ENCODE measurements around the gene GUCY1A1.

The GUCY1A1 gene

DNA sequence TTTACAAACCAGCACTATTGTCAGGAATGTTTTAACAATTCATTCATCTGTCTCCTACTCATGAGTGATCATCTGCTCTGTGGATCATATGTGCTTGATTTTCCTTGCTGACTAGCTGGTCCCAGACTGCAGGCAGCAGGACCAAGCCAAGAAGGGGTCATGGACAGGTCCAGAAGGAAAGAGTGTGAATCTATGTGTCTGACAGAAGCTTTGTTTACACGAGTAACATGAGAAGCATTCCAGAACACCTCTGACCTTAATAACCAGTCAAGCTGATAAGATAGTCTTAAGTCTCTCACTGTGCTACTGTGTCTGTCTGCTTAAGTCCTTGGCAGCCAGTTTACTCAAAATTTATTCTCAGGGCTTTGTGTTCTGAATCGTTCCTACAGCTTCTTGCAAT lies 39.0 kb downstream of the GUCY1A1 start:
- H3K27me3 ChIP-seq (ENCODE audit: control insufficient read depth in 2 of 2, insufficient read depth in 2 of 2, low read length in 2 of 2): no peaks in the 10 kb centered on the region
- no peak overlapping the region for H3K27ac ChIP-seq (ENCODE audit: low read depth in 2 of 2, low read length in 2 of 2)
- no peak overlapping the region for H3K4me3 ChIP-seq (ENCODE audit: low read length in 2 of 2)
- no peaks in the 10 kb centered on the region for H3K4me1 ChIP-seq (ENCODE audit: control insufficient read depth in 2 of 2, insufficient read depth in 2 of 2, low read length in 2 of 2)
- no peaks in the 10 kb centered on the region for H3K9me3 ChIP-seq (ENCODE audit: control insufficient read depth in 2 of 2, low read length in 2 of 2)
- H3K9ac ChIP-seq (ENCODE audit: low read depth in 1 of 2, low read length in 2 of 2): no peak overlapping the region
- no peaks in the 10 kb centered on the region for H3K36me3 ChIP-seq (ENCODE audit: control insufficient read depth in 2 of 2, insufficient read depth in 2 of 2, low read length in 2 of 2)

DNA sequence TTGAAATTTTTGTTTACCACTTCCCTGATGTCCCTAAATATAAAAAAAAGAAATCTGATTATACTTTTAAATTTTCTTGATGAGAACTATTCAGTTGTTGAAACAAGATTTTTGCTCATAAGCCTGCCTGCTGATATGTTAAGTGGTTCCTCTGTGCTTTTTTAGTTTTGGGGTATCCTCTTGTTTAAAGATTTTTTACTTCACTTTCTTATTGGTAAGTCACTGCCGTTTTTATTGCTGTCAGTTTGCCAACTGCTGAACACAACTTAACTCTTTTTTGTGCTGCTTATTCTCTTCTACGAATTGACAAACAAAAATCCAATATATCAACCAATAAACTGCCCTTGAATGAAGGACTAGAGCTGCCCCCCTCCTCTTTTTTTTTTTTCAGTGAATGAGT lies 39.5 kb downstream of the GUCY1A1 start:
- Histone ChIP-seq H3K27ac (ENCODE audit: low read depth in 2 of 2, low read length in 2 of 2) (no peak overlapping the region), H3K36me3 (ENCODE audit: control insufficient read depth in 2 of 2, insufficient read depth in 2 of 2, low read length in 2 of 2) (no peaks in the 10 kb centered on the region), H3K4me1 (ENCODE audit: control insufficient read depth in 2 of 2, insufficient read depth in 2 of 2, low read length in 2 of 2) (no peaks in the 10 kb centered on the region), H3K4me3 (ENCODE audit: low read length in 2 of 2) (no peak overlapping the region), H3K9me3 (ENCODE audit: control insufficient read depth in 2 of 2, low read length in 2 of 2) (no peaks in the 10 kb centered on the region), H3K9ac (ENCODE audit: low read depth in 1 of 2, low read length in 2 of 2) (no peak overlapping the region), H3K27me3 (ENCODE audit: control insufficient read depth in 2 of 2, insufficient read depth in 2 of 2, low read length in 2 of 2) (no peaks in the 10 kb centered on the region)

DNA sequence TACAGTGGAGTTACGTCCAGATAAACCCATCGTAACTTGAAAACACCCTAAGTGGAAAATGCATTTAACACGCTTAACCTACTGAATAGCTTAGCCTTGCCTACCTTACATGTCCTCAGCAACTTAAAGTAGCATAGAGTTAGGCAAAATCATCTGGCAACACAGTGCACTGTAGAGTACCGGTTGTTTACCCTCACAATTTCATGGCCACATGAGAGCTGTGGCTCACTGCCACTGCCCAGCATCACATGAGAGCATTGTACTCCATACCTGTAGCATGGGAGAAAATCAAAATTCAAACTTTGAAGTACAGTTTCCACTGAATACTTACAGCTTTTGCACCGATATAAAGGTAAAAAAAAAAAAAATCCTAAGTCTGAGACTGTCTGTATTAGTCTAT lies 40.6 kb downstream of the GUCY1A1 start:
- H3K9ac ChIP-seq (ENCODE audit: low read depth in 1 of 2, low read length in 2 of 2): no peak overlapping the region
- no peak overlapping the region for H3K27ac ChIP-seq (ENCODE audit: low read depth in 2 of 2, low read length in 2 of 2)
- no peaks in the 10 kb centered on the region for H3K4me1 ChIP-seq (ENCODE audit: control insufficient read depth in 2 of 2, insufficient read depth in 2 of 2, low read length in 2 of 2)
- H3K9me3 ChIP-seq (ENCODE audit: control insufficient read depth in 2 of 2, low read length in 2 of 2): no peaks in the 10 kb centered on the region
- H3K27me3 ChIP-seq (ENCODE audit: control insufficient read depth in 2 of 2, insufficient read depth in 2 of 2, low read length in 2 of 2): no peaks in the 10 kb centered on the region
- H3K36me3 ChIP-seq (ENCODE audit: control insufficient read depth in 2 of 2, insufficient read depth in 2 of 2, low read length in 2 of 2): no peaks in the 10 kb centered on the region
- H3K4me3 ChIP-seq (ENCODE audit: low read length in 2 of 2): no peak overlapping the region

DNA sequence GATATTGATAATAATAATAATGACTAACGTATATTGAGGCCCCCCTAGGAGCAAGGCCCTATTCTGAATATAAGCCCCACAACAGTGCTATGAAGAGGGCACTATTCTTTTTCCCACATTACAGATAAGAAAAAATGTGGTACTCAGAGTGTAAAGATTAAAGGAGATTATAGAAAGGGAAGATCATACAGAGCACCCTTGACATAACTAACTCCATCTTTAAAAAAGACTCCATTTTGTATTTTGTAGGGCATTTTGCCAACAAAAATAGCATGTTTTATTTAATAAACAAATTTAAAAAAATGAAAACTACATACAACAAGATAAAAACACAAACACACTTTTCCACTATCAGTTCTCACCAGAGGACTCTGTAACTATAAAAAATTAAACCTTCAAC lies 42.1 kb downstream of the GUCY1A1 start:
- Histone ChIP-seq H3K9ac (ENCODE audit: low read depth in 1 of 2, low read length in 2 of 2) (no peak overlapping the region), H3K9me3 (ENCODE audit: control insufficient read depth in 2 of 2, low read length in 2 of 2) (no peaks in the 10 kb centered on the region), H3K27me3 (ENCODE audit: control insufficient read depth in 2 of 2, insufficient read depth in 2 of 2, low read length in 2 of 2) (no peaks in the 10 kb centered on the region), H3K4me1 (ENCODE audit: control insufficient read depth in 2 of 2, insufficient read depth in 2 of 2, low read length in 2 of 2) (no peaks in the 10 kb centered on the region), H3K4me3 (ENCODE audit: low read length in 2 of 2) (no peak overlapping the region), H3K36me3 (ENCODE audit: control insufficient read depth in 2 of 2, insufficient read depth in 2 of 2, low read length in 2 of 2) (no peaks in the 10 kb centered on the region), H3K27ac (ENCODE audit: low read depth in 2 of 2, low read length in 2 of 2) (no peak overlapping the region)

DNA sequence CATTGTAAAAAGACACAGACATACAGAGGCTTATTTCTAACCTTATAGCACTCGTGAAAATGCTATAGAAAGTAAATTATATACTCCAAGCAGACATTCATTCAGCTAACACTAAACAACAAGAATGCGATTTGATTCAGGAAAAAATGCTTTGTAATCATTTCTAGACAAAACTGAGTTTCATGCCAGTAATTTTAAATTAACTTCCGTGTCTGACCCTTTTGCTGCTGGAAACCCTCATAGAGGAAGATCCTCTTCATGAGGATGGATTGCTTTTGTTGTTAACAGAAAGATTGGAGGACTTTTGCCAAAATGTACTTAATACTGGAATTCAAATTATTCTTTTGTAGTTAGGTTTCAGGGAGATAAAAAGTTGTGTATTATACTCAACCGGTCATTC lies 43.3 kb downstream of the GUCY1A1 start:
- Histone ChIP-seq H3K36me3 (ENCODE audit: control insufficient read depth in 2 of 2, insufficient read depth in 2 of 2, low read length in 2 of 2) (no peaks in the 10 kb centered on the region), H3K4me1 (ENCODE audit: control insufficient read depth in 2 of 2, insufficient read depth in 2 of 2, low read length in 2 of 2) (no peaks in the 10 kb centered on the region), H3K27ac (ENCODE audit: low read depth in 2 of 2, low read length in 2 of 2) (no peak overlapping the region), H3K9ac (ENCODE audit: low read depth in 1 of 2, low read length in 2 of 2) (no peak overlapping the region), H3K27me3 (ENCODE audit: control insufficient read depth in 2 of 2, insufficient read depth in 2 of 2, low read length in 2 of 2) (no peaks in the 10 kb centered on the region), H3K9me3 (ENCODE audit: control insufficient read depth in 2 of 2, low read length in 2 of 2) (no peaks in the 10 kb centered on the region), H3K4me3 (ENCODE audit: low read length in 2 of 2) (no peak overlapping the region)

DNA sequence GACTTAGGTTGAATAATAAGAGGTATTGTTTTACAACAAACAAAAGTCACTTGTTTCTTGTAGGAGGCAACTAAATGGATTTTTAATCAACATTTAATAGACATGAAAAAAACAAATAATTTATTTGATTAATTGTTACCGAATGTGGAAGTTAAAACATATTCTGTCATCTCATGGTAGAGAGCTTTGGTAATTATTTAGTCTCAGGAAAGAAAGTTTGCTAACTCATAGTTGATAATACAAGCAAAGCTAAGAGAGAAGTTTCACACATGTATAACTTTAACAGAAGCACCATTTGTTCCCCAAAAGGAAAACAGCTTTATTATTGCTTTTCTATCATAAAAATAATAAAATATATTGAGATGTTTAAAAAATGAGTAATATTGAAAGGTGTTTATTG lies 44.9 kb downstream of the GUCY1A1 start:
- Histone ChIP-seq H3K27ac (ENCODE audit: low read depth in 2 of 2, low read length in 2 of 2) (no peak overlapping the region), H3K27me3 (ENCODE audit: control insufficient read depth in 2 of 2, insufficient read depth in 2 of 2, low read length in 2 of 2) (no peaks in the 10 kb centered on the region), H3K9ac (ENCODE audit: low read depth in 1 of 2, low read length in 2 of 2) (no peak overlapping the region), H3K4me1 (ENCODE audit: control insufficient read depth in 2 of 2, insufficient read depth in 2 of 2, low read length in 2 of 2) (no peaks in the 10 kb centered on the region), H3K4me3 (ENCODE audit: low read length in 2 of 2) (no peak overlapping the region), H3K9me3 (ENCODE audit: control insufficient read depth in 2 of 2, low read length in 2 of 2) (no peaks in the 10 kb centered on the region), H3K36me3 (ENCODE audit: control insufficient read depth in 2 of 2, insufficient read depth in 2 of 2, low read length in 2 of 2) (no peaks in the 10 kb centered on the region)

DNA sequence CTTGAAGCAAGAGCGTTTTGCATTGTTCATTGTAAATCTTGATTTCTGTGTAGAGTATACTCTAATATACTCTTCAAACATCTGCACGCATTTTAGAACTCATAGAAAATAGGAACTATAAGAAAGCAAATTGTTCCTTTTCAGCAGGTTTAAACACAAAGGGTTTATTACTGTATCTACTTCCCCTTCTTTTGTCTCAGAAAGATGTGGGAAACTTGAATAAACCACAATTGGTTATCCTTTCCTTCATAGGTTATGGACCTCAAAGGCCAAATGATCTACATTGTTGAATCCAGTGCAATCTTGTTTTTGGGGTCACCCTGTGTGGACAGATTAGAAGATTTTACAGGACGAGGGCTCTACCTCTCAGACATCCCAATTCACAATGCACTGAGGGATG lies 46.2 kb downstream of the GUCY1A1 start:
- no peaks in the 10 kb centered on the region for H3K27me3 ChIP-seq (ENCODE audit: control insufficient read depth in 2 of 2, insufficient read depth in 2 of 2, low read length in 2 of 2)

DNA sequence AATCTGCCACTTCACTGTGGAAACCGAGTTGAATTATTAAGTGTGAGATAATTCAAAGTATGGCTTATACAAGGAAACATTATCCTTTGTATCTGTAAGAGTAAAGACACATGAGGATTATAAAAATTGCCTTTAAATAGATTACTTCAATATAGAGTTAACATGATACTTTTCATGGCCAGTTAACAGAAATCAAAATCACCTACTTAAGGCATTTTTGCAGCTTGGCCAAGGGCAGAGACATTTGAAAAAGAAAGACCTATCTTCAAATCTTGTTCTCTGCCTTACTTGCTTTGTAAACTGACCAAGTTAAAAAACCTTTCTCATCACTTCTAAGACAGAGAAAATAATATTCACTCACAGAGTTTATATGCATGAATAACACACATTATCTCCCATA lies 47.3 kb downstream of the GUCY1A1 start:
- no peaks in the 10 kb centered on the region for H3K4me1 ChIP-seq (ENCODE audit: control insufficient read depth in 2 of 2, insufficient read depth in 2 of 2, low read length in 2 of 2)
- H3K9me3 ChIP-seq (ENCODE audit: control insufficient read depth in 2 of 2, low read length in 2 of 2): no peaks in the 10 kb centered on the region
- no peaks in the 10 kb centered on the region for H3K36me3 ChIP-seq (ENCODE audit: control insufficient read depth in 2 of 2, insufficient read depth in 2 of 2, low read length in 2 of 2)
- no peak overlapping the region for H3K27ac ChIP-seq (ENCODE audit: low read depth in 2 of 2, low read length in 2 of 2)
- no peaks in the 10 kb centered on the region for H3K27me3 ChIP-seq (ENCODE audit: control insufficient read depth in 2 of 2, insufficient read depth in 2 of 2, low read length in 2 of 2)
- H3K4me3 ChIP-seq (ENCODE audit: low read length in 2 of 2): no peak overlapping the region
- no peak overlapping the region for H3K9ac ChIP-seq (ENCODE audit: low read depth in 1 of 2, low read length in 2 of 2)

More for the DNA sequence above, 46.2 kb downstream of the GUCY1A1 start:
- Histone ChIP-seq H3K9me3 (ENCODE audit: control insufficient read depth in 2 of 2, low read length in 2 of 2) (no peaks in the 10 kb centered on the region), H3K9ac (ENCODE audit: low read depth in 1 of 2, low read length in 2 of 2) (no peak overlapping the region), H3K36me3 (ENCODE audit: control insufficient read depth in 2 of 2, insufficient read depth in 2 of 2, low read length in 2 of 2) (no peaks in the 10 kb centered on the region), H3K4me3 (ENCODE audit: low read length in 2 of 2) (no peak overlapping the region), H3K27ac (ENCODE audit: low read depth in 2 of 2, low read length in 2 of 2) (no peak overlapping the region), H3K4me1 (ENCODE audit: control insufficient read depth in 2 of 2, insufficient read depth in 2 of 2, low read length in 2 of 2) (no peaks in the 10 kb centered on the region)

DNA sequence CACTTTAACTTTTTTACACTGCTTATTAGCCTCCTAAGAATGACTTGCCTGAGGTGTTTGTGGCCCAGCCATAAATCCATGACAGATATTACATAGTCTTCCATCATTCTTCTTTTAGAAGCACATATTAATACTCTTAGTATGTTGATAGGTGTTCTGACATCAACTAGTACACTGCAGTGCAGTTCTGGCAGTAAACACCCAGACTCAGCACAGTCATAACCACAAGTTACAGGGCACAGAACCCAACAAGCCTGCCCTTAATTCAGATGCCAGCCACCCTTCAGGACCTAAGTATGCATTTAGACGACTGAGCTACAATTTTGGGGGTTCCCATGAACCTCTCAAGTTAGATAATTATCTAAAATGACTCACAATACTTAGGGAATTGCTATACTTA lies 55.7 kb downstream of the GUCY1A1 start:
- H3K4me3 ChIP-seq (ENCODE audit: low read length in 2 of 2): no peak overlapping the region
- H3K9me3 ChIP-seq (ENCODE audit: control insufficient read depth in 2 of 2, low read length in 2 of 2): no peaks in the 10 kb centered on the region
- no peaks in the 10 kb centered on the region for H3K36me3 ChIP-seq (ENCODE audit: control insufficient read depth in 2 of 2, insufficient read depth in 2 of 2, low read length in 2 of 2)
- no peaks in the 10 kb centered on the region for H3K27me3 ChIP-seq (ENCODE audit: control insufficient read depth in 2 of 2, insufficient read depth in 2 of 2, low read length in 2 of 2)
- H3K9ac ChIP-seq (ENCODE audit: low read depth in 1 of 2, low read length in 2 of 2): no peak overlapping the region
- no peak overlapping the region for H3K27ac ChIP-seq (ENCODE audit: low read depth in 2 of 2, low read length in 2 of 2)
- H3K4me1 ChIP-seq (ENCODE audit: control insufficient read depth in 2 of 2, insufficient read depth in 2 of 2, low read length in 2 of 2): no peaks in the 10 kb centered on the region

DNA sequence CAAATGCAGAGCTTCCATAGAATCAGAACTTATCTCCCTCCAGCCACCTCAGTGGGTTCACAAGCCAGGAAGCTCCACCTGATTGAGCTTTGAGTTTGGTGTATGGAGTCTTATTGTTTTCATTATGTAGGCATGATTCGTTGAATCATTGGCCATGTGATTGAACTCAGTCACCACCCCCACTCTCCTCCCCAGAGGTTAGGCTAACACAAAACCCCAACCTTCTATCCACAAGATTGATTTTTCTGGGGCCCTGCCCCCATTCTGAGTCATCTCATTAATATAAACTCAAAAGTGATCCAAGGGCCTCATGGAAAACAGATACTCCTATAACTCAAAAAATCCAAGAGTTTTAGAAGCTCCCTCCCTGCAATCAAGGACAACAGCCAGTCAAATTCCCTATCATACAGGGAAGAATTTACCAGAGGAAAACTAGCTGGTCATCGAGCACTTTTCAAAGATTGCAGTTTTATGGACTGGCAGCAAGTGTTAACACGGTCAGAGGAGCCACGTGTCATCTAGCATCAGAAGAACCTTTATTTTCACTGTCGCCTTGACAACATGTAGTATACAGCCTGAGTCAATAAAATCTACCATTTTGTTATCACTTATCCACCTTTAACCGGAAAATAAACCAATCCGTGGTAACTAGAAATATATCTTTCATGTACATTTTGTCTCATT lies 56.3 kb downstream of the GUCY1A1 start:
- Histone ChIP-seq H3K27me3 (ENCODE audit: control insufficient read depth in 2 of 2, insufficient read depth in 2 of 2, low read length in 2 of 2) (no peaks in the 10 kb centered on the region), H3K27ac (ENCODE audit: low read depth in 2 of 2, low read length in 2 of 2) (no peak overlapping the region), H3K9me3 (ENCODE audit: control insufficient read depth in 2 of 2, low read length in 2 of 2) (no peaks in the 10 kb centered on the region), H3K4me3 (ENCODE audit: low read length in 2 of 2) (no peak overlapping the region), H3K4me1 (ENCODE audit: control insufficient read depth in 2 of 2, insufficient read depth in 2 of 2, low read length in 2 of 2) (no peaks in the 10 kb centered on the region), H3K36me3 (ENCODE audit: control insufficient read depth in 2 of 2, insufficient read depth in 2 of 2, low read length in 2 of 2) (no peaks in the 10 kb centered on the region), H3K9ac (ENCODE audit: low read depth in 1 of 2, low read length in 2 of 2) (no peak overlapping the region)

DNA sequence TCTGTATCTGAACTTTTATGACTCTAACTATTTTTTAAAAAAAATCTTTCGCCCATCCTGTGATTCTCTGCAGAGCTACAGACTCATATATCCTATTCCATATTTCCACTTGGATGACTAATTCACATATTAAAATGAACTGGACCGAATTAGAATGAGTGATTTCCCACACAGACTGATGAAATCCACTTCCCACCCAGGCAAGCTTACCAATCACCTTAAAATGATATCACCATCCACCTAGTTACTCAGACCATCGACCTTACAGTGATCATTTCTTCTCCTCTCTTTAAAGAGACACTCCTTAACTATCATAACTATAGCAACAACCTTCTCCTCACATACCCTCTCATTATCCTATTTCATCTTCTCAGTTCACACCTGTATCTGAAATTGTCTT lies 58.1 kb downstream of the GUCY1A1 start:
- Histone ChIP-seq H3K27ac (ENCODE audit: low read depth in 2 of 2, low read length in 2 of 2) (no peak overlapping the region), H3K4me1 (ENCODE audit: control insufficient read depth in 2 of 2, insufficient read depth in 2 of 2, low read length in 2 of 2) (no peaks in the 10 kb centered on the region), H3K9me3 (ENCODE audit: control insufficient read depth in 2 of 2, low read length in 2 of 2) (no peaks in the 10 kb centered on the region), H3K4me3 (ENCODE audit: low read length in 2 of 2) (no peak overlapping the region), H3K9ac (ENCODE audit: low read depth in 1 of 2, low read length in 2 of 2) (no peak overlapping the region), H3K27me3 (ENCODE audit: control insufficient read depth in 2 of 2, insufficient read depth in 2 of 2, low read length in 2 of 2) (no peaks in the 10 kb centered on the region), H3K36me3 (ENCODE audit: control insufficient read depth in 2 of 2, insufficient read depth in 2 of 2, low read length in 2 of 2) (no peaks in the 10 kb centered on the region)
